Measurements from ENCODE around the gene ST7. TPM values are rescaled to one million over a fixed set of nuclear protein-coding genes. Genes with fewer than 3 reads are reported as not detected.

Gene ST7
- polyA plus RNA-seq, 2 of the 4 experiments (the other 2 are of a cell fraction), result 16.2 to 26.0 TPM

DNA sequence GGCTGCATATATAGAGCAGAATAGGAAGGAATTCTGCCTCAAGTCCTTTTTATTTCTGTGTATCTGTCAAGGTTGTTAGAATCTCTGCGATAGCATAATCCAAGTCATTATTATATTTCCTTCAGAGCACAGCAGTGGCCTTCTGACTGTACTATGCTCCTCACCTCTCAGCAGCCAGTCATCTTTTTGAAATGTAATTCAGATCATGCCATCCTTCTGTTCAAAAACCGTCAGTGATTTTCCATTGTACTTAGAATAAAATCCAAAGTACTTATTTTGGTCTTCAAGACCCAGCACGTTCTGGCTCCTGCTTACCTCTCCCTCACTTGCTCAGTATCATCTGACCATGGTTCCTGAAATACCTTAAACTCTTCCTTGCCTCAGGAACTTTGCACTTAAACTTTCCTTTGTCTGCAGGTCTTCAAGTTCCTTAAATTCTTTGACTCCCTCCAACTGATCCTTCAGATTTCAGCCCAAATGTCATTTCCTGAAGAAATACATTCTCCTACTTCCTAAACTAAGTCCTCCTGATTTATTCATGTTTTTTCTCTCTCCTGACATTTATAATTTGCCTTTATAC lies 112.4 kb downstream of the ST7 start:
- ATAC-seq (no peak), DNase-seq (ENCODE audit: low read depth in 1 of 2, low spot score in 1 of 2) (no peak), FAIRE-seq (no peak)
- H3K4me1 ChIP-seq, result peaks cover 16% of the 10 kb centered on the region
- H3K4me2 ChIP-seq, result no peak overlapping the region
- H3K4me3 ChIP-seq, result no peak overlapping the region
- no peak overlapping the region for H3K27ac ChIP-seq
- WGBS (ENCODE audit: missing lambda C conversion rate), result 86% methylated on average over 3 of the region's 3 CpGs
- CTCF ChIA-PET, result interaction anchor here (1.7 kb wide), 1 partner anchor 15 kb away, joined by 3 read pairs; no protein-coding TSS in a partner anchor
- H3K9me3 ChIP-seq, result no peaks in the 10 kb centered on the region
- TF ChIP-seq ZC3H11A (IDR thresholded peaks at IDR 0.05) (no peak), CBX8 (IDR thresholded peaks at IDR 0.05) (no peak), POLR2A (IDR thresholded peaks at IDR 0.05; ENCODE audit: low read length) (no peak), SMC3 (IDR thresholded peaks at IDR 0.05) (no peak)
- POLR2A ChIA-PET, result no interaction called here

DNA sequence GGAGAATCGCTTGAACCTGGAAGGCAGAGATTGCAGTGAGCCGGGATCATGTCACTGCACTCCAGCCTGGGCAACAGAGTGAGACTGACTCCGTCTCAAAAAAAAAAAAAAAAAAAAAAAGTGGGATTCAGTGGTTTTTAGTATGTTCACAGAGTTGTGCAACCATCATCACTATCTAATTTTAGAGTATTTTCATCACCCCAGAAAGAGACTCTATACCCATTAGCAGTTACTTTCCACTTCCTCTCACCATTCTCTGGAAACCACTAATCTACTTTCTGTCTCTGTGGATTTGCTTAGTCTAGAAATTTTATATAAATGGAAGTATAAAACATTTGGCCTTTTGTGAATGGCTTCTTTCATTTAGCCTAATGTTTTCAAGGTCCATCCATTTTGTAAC lies 113.4 kb downstream of the ST7 start:
- WGBS (ENCODE audit: missing lambda C conversion rate), result 86% methylated on average over 3 of the region's 3 CpGs
- FAIRE-seq (no peak), ATAC-seq (no peak), DNase-seq (ENCODE audit: low read depth in 1 of 2, low spot score in 1 of 2) (no peak)
- Histone ChIP-seq H3K4me3 (no peak overlapping the region), H3K4me2 (no peak overlapping the region), H3K9me3 (no peaks in the 10 kb centered on the region), H3K27ac (no peak overlapping the region), H3K4me1 (peaks cover 16% of the 10 kb centered on the region)
- ChIA-PET POLR2A (no interaction called here), CTCF (interaction anchor here (1.7 kb wide), 1 partner anchor 14 kb away, joined by 3 read pairs; no protein-coding TSS in a partner anchor)
- no peak for TF ChIP-seq EHF (CRISPR knock-in tag; IDR thresholded peaks at IDR 0.05)
- no peak for TF ChIP-seq GATA3 (IDR thresholded peaks at IDR 0.05; ENCODE audit: borderline replicate concordance)
- no peak for TF ChIP-seq USF2 (IDR thresholded peaks at IDR 0.05)
- no peak for TF ChIP-seq HEYL (CRISPR knock-in tag; IDR thresholded peaks at IDR 0.05)
- TF ChIP-seq NFE2L2 (conservative IDR thresholded peaks at IDR 0.05; ENCODE audit: low read length), result no peak
- TF ChIP-seq KDM5A (IDR thresholded peaks at IDR 0.05), result no peak
- no peak for TF ChIP-seq HOXB13 (CRISPR knock-in tag; IDR thresholded peaks at IDR 0.05; ENCODE audit: low read depth)
- TF ChIP-seq, protein P1, sequence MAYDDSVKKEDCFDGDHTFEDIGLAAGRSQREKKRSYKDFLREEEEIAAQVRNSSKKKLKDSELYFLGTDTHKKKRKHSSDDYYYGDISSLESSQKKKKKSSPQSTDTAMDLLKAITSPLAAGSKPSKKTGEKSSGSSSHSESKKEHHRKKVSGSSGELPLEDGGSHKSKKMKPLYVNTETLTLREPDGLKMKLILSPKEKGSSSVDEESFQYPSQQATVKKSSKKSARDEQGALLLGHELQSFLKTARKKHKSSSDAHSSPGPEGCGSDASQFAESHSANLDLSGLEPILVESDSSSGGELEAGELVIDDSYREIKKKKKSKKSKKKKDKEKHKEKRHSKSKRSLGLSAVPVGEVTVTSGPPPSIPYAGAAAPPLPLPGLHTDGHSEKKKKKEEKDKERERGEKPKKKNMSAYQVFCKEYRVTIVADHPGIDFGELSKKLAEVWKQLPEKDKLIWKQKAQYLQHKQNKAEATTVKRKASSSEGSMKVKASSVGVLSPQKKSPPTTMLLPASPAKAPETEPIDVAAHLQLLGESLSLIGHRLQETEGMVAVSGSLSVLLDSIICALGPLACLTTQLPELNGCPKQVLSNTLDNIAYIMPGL (CRISPR knock-in tag; IDR thresholded peaks at IDR 0.05; ENCODE audit: borderline replicate concordance), result no peak
- TF ChIP-seq CBX2 (IDR thresholded peaks at IDR 0.05; ENCODE audit: borderline replicate concordance, low read depth), result no peak
- TF ChIP-seq HDAC2 (IDR thresholded peaks at IDR 0.05), result no peak
- TF ChIP-seq HOXB5 (CRISPR knock-in tag; IDR thresholded peaks at IDR 0.05), result no peak
- TF ChIP-seq, protein P2, sequence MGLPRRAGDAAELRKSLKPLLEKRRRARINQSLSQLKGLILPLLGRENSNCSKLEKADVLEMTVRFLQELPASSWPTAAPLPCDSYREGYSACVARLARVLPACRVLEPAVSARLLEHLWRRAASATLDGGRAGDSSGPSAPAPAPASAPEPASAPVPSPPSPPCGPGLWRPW (IDR thresholded peaks at IDR 0.05), result no peak
- TF ChIP-seq, protein P3, sequence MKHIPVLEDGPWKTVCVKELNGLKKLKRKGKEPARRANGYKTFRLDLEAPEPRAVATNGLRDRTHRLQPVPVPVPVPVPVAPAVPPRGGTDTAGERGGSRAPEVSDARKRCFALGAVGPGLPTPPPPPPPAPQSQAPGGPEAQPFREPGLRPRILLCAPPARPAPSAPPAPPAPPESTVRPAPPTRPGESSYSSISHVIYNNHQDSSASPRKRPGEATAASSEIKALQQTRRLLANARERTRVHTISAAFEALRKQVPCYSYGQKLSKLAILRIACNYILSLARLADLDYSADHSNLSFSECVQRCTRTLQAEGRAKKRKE (CRISPR knock-in tag; IDR thresholded peaks at IDR 0.05; ENCODE audit: low read depth), result no peak
- TF ChIP-seq ELK1 (IDR thresholded peaks at IDR 0.05; ENCODE audit: low read depth, low read length), result no peak

DNA sequence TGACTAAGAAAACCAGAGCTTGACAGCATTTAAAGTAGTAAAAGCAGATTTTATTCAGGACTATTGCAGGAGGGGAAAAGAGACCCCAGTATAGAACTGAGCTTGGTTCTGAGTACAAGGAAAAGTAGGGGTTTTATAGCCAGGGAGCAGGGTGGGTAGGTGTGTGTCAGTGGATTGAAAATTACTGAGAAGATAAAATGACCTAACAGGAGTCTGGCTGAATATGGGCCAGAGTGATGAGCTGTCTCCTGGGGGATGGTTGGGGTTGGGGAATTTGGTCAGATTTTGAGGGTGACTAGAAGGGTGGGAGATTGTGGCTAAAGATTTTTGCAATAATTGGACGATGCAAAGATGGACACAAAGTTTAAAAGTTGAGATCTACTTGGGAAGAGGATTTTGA lies 114.0 kb downstream of the ST7 start:
- Histone ChIP-seq H3K4me2 (no peak overlapping the region), H3K4me3 (no peak overlapping the region), H3K4me1 (peaks cover 16% of the 10 kb centered on the region), H3K9me3 (no peaks in the 10 kb centered on the region), H3K27ac (no peak overlapping the region)
- ChIA-PET POLR2A (no interaction called here), CTCF (interaction anchor here (1.7 kb wide), 1 partner anchor 13 kb away, joined by 3 read pairs; no protein-coding TSS in a partner anchor)
- FAIRE-seq (no peak), ATAC-seq (no peak), DNase-seq (ENCODE audit: low read depth in 1 of 2, low spot score in 1 of 2) (no peak)
- TF ChIP-seq NR3C1 (IDR thresholded peaks at IDR 0.05) (no peak), ZNF302 (CRISPR knock-in tag; IDR thresholded peaks at IDR 0.05) (no peak), PBX3 (IDR thresholded peaks at IDR 0.05) (no peak), NFE2L2 (conservative IDR thresholded peaks at IDR 0.05; ENCODE audit: low read length) (no peak), RFX5 (IDR thresholded peaks at IDR 0.05) (no peak), ZC3H11A (IDR thresholded peaks at IDR 0.05) (no peak), RARB (CRISPR knock-in tag; IDR thresholded peaks at IDR 0.05) (no peak), TFCP2L1 (CRISPR knock-in tag; IDR thresholded peaks at IDR 0.05) (no peak), HOXB5 (CRISPR knock-in tag; IDR thresholded peaks at IDR 0.05) (no peak), KDM1A (IDR thresholded peaks at IDR 0.05; ENCODE audit: low read depth) (no peak)
- 74% methylated on average over 1 of the region's 1 CpG for WGBS (ENCODE audit: missing lambda C conversion rate)
